Measurements from ENCODE around the gene RBMS1.

The RBMS1 gene

DNA sequence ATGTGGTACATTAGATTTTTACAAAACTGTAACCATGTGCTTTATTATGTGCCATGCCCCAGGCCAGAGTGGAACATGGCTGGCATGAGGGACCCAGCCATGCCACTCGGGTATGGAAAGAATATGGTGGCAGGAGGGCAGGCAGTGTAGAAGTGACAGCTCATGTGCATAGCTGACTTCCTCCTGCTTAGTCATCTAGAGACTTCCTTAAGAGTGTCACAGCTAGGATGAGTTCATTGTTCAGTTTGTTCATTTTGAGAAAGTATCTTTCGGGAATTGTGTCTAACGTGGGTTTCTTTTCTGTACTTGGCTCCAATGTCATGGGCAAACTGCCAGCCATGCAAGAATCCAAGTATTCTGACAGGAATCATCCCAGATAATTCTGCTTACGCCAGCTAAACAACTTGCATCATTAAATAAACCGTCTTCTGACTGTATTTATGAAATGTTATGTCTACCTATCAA, 199.2 kb downstream of the RBMS1 start:
- TF ChIP-seq SIN3A (IDR thresholded peaks at IDR 0.05; ENCODE audit: borderline replicate concordance, insufficient read depth, low read length) (peak; percentile 18; the same call in 1 of the 2 replicates), POLR2AphosphoS5 (IDR thresholded peaks at IDR 0.05; ENCODE audit: low read depth, low read length) (no peak)

DNA sequence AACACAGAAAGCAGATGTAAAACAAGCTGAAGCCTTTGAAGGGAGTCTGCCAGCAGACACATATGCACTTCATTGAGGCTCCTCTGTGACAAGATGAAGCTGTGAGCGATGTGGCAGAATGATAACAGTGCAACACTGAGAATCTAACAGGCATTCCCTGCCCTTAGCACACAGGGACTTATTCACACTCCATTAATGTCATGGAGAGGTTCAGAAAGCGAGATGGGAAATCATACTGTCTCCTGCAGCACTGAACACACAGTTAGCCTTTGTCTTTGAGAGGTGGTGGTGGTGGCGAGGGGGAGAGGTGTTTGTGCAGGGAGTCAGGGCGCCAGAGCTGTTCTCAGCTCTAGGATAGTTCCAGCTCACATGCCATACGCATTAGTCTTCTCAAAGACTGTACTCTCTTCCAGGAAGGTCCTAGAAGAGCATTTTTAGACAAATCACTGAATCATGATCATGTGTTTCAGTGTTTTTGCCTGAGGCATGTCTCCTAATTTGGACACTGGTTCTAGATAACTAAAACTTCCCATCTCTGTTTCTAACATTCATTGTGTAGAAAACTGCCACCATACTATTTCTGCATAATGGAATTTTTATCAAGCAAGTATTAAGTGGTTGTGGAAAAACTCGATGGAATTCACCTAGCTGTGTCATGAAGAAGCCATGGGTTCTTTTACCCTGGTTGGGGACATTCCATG, 200.1 kb downstream of the RBMS1 start:
- TF ChIP-seq SIN3A (IDR thresholded peaks at IDR 0.05; ENCODE audit: borderline replicate concordance, insufficient read depth, low read length): no peak
- TF ChIP-seq, protein P1, sequence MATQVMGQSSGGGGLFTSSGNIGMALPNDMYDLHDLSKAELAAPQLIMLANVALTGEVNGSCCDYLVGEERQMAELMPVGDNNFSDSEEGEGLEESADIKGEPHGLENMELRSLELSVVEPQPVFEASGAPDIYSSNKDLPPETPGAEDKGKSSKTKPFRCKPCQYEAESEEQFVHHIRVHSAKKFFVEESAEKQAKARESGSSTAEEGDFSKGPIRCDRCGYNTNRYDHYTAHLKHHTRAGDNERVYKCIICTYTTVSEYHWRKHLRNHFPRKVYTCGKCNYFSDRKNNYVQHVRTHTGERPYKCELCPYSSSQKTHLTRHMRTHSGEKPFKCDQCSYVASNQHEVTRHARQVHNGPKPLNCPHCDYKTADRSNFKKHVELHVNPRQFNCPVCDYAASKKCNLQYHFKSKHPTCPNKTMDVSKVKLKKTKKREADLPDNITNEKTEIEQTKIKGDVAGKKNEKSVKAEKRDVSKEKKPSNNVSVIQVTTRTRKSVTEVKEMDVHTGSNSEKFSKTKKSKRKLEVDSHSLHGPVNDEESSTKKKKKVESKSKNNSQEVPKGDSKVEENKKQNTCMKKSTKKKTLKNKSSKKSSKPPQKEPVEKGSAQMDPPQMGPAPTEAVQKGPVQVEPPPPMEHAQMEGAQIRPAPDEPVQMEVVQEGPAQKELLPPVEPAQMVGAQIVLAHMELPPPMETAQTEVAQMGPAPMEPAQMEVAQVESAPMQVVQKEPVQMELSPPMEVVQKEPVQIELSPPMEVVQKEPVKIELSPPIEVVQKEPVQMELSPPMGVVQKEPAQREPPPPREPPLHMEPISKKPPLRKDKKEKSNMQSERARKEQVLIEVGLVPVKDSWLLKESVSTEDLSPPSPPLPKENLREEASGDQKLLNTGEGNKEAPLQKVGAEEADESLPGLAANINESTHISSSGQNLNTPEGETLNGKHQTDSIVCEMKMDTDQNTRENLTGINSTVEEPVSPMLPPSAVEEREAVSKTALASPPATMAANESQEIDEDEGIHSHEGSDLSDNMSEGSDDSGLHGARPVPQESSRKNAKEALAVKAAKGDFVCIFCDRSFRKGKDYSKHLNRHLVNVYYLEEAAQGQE (IDR thresholded peaks at IDR 0.05; ENCODE audit: insufficient read depth in 1 of 2, low read depth in 2 of 2, low read length in 2 of 2): no peak
- TF ChIP-seq POLR2AphosphoS5 (IDR thresholded peaks at IDR 0.05; ENCODE audit: low read depth, low read length): no peak
- no peak for TF ChIP-seq TAF1 (IDR thresholded peaks at IDR 0.05; ENCODE audit: borderline replicate concordance, insufficient read depth, low read length)
- TF ChIP-seq FOXP2 (optimal IDR thresholded peaks at IDR 0.05; ENCODE audit: borderline replicate concordance, extremely low read depth, extremely low read length, insufficient read depth): no peak

DNA sequence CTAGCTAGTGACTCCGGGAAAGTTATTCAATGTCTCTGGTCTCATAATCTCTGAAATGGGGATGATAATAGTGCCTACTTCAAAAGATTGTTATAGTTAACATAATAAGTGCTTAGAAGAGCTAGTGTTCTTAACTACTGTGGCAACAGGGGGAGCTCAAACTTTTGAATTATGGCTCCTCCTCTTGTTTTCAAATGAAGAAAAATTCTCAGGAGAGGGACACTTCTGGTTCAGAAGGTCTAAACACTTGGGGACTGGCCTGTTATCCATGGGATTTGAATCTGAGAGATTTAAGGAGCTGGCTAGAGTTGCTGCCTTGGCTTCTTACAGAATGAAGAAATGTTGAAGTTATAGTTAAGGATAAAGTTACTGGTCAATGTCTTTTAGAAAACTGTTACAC, 201.4 kb downstream of the RBMS1 start:
- TF ChIP-seq, protein P1 (IDR thresholded peaks at IDR 0.05; ENCODE audit: insufficient read depth in 1 of 2, low read depth in 2 of 2, low read length in 2 of 2): no peak
- TF ChIP-seq TAF1 (IDR thresholded peaks at IDR 0.05; ENCODE audit: borderline replicate concordance, insufficient read depth, low read length): no peak

DNA sequence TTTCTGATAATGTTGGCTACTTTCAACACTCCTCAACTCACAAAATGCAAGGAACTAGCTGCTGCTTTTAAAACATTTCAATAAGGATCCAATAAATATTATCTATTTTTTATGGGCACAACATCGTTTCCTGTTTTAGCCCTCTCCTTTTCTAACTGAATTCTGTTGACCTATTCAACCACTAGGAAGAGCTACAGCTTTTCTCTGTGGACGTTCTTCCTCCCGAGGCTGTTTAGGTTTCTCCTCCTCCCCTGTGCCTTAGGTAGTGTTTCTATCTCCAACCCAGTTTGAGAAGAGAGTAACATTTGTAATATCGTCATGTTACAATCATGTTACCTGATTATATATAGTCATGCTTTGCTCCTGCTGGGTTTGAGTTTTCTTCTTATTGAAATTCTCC, 202.2 kb downstream of the RBMS1 start:
- TF ChIP-seq SIN3A (IDR thresholded peaks at IDR 0.05; ENCODE audit: borderline replicate concordance, insufficient read depth, low read length): no peak
- no peak for TF ChIP-seq FOXP2 (optimal IDR thresholded peaks at IDR 0.05; ENCODE audit: borderline replicate concordance, extremely low read depth, extremely low read length, insufficient read depth)
- no peak for TF ChIP-seq POLR2AphosphoS5 (IDR thresholded peaks at IDR 0.05; ENCODE audit: low read depth, low read length)
- no peak for TF ChIP-seq TAF1 (IDR thresholded peaks at IDR 0.05; ENCODE audit: borderline replicate concordance, insufficient read depth, low read length)
- TF ChIP-seq, protein P1 (IDR thresholded peaks at IDR 0.05; ENCODE audit: insufficient read depth in 1 of 2, low read depth in 2 of 2, low read length in 2 of 2): no peak

DNA sequence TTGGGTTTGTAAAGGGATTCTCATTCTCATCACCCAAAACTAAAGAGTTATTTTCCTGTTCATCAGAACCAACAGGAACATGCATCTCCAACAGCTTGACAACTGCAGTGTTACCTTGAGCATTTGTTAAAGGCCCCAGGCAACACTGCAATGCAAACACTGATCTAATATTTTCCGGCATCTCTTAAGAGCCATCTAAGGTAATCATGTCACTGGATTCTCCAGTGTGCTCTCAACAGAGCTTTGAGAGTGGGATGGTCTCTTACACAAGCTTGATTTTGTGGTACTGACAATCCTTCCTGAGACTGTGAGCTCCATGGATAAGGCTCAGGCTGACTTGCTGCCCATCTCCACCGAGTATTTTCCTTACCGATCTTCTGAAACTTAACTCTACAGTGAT, 203.0 kb downstream of the RBMS1 start:
- TF ChIP-seq, protein P1 (IDR thresholded peaks at IDR 0.05; ENCODE audit: insufficient read depth in 1 of 2, low read depth in 2 of 2, low read length in 2 of 2): no peak
- TF ChIP-seq POLR2AphosphoS5 (IDR thresholded peaks at IDR 0.05; ENCODE audit: low read depth, low read length): no peak
- TF ChIP-seq TAF1 (IDR thresholded peaks at IDR 0.05; ENCODE audit: borderline replicate concordance, insufficient read depth, low read length): no peak
- no peak for TF ChIP-seq SIN3A (IDR thresholded peaks at IDR 0.05; ENCODE audit: borderline replicate concordance, insufficient read depth, low read length)
- TF ChIP-seq FOXP2 (optimal IDR thresholded peaks at IDR 0.05; ENCODE audit: borderline replicate concordance, extremely low read depth, extremely low read length, insufficient read depth): no peak
